Hypothalamus (tissue), 51 donors: ENCODE measurements around the gene RPL31.

Experiments
- DNase-seq, 51 donors: peaks; one replicate each; lab custom pipeline; 2025; lab: John Stamatoyannopoulos, UW

RPL31 gene

GRCh38 chr2:100974712-100975520 lies 27.2 kb upstream of the RPL31 start:
- DNase-seq = peak in 1 of 51 donors; percentile 18

- no peak for DNase-seq
These were observed 26.6 kb upstream of the RPL31 start for GRCh38 chr2:100975521-100975785.

- no peak for DNase-seq
These were observed 26.0 kb upstream of the RPL31 start for GRCh38 chr2:100976061-100976460.

GRCh38 chr2:100976645-100977391 lies 25.3 kb upstream of the RPL31 start:
- no peak for DNase-seq

GRCh38 chr2:100977511-100977910 lies 24.6 kb upstream of the RPL31 start:
- DNase-seq = no peak

GRCh38 chr2:100978582-100979191 lies 23.4 kb upstream of the RPL31 start:
- peak in 1 of 51 donors; percentile 68 for DNase-seq

GRCh38 chr2:100980046-100980445 lies 22.0 kb upstream of the RPL31 start:
- no peak for DNase-seq

GRCh38 chr2:100981011-100981410 lies 21.1 kb upstream of the RPL31 start:
- no peak for DNase-seq

GRCh38 chr2:100982431-100982861 lies 19.6 kb upstream of the RPL31 start:
- DNase-seq = peak in 1 of 51 donors; percentile 11

- no peak for DNase-seq
These were observed 18.9 kb upstream of the RPL31 start for GRCh38 chr2:100983201-100983600.

- DNase-seq = no peak
These were observed 18.3 kb upstream of the RPL31 start for GRCh38 chr2:100983684-100984310.

- peak in 43 of 51 donors; percentile 4 to 80 (median 41) for DNase-seq
These were observed 17.2 kb upstream of the RPL31 start for GRCh38 chr2:100984892-100985307.

GRCh38 chr2:100986157-100986556 lies 15.9 kb upstream of the RPL31 start:
- DNase-seq = no peak

GRCh38 chr2:100987536-100987935 lies 14.6 kb upstream of the RPL31 start:
- DNase-seq = no peak

- DNase-seq = no peak
These were observed 14.1 kb upstream of the RPL31 start for GRCh38 chr2:100987974-100988373.

GRCh38 chr2:100988630-100989417 lies 13.3 kb upstream of the RPL31 start:
- no peak for DNase-seq

- no peak for DNase-seq
These were observed 12.4 kb upstream of the RPL31 start for GRCh38 chr2:100989666-100990065.

GRCh38 chr2:100990166-100990565 lies 11.9 kb upstream of the RPL31 start:
- no peak for DNase-seq

- no peak for DNase-seq
These were observed 11.3 kb upstream of the RPL31 start for GRCh38 chr2:100990650-100991403.

GRCh38 chr2:100991404-100991773 lies 10.7 kb upstream of the RPL31 start:
- no peak for DNase-seq
